HCT116 (cell line): ENCODE data around the gene PCDHGB2. TPM values are rescaled to one million over a fixed set of nuclear protein-coding genes. Genes with fewer than 3 reads are reported as not detected.

Source experiments
- ATAC-seq: fragments of 200-7000 bp; cut with Tn5 transposase; 2 replicates; pipeline ENCODE4 v1.9.1; 2020; ENCODE audit warnings: mild to moderate bottlenecking, moderate library complexity
- BruUV-seq: library from RNA; stranded (reverse); fragments of 400-500 nt; replicated peaks from 2 replicates; lab custom pipeline; 2021; lab: Mats Ljungman, UMichigan
- CTCF ChIA-PET: fragments of 300-600 bp; sonication (Branson Sonifier 250); formaldehyde crosslinking; loops from one replicate; lab custom pipeline; 2021; ENCODE audit warnings: antibody characterized with exemption; lab: Charles Lee
- POLR2A ChIA-PET: fragments of 300-600, 350-600 bp; sonication (Branson Sonifier 250); formaldehyde crosslinking; loops from one replicate; lab custom pipeline; 2021; ENCODE audit warnings: antibody characterized with exemption; lab: Charles Lee
- RAD21 ChIA-PET, 2 experiments: fragments of 300-600 bp; sonication (Branson Sonifier 250); formaldehyde crosslinking; loops; one replicate each; lab custom pipeline; 2023; ENCODE audit warnings: low total read pairs in 2 of 2; ENCODE audit not compliant: uncharacterized antibody in 2 of 2, unreplicated experiment in 2 of 2, low non-redundant PET in 1 of 2; lab: Charles Lee
- DNase-seq: peaks from one replicate; pipeline ENCODE4 v3.0.0-alpha.2; 2010; ENCODE audit warnings: low read depth, low spot score
- H2AFZ ChIP-seq: fragments of 200-600 bp; shearing (Covaris generic), sonication (generic); 2 replicates; pipeline ENCODE4 v1.6.1; 2017; ENCODE audit warnings: low read depth, mixed run types, mixed read lengths, antibody characterized with exemption, low read length; ENCODE audit not compliant: poor library complexity, severe bottlenecking
- H3K27ac ChIP-seq: 2 replicates; pipeline ENCODE4 v1.5.1; 2012; ENCODE audit warnings: low read depth, low read length
- H3K27me3 ChIP-seq: fragments of 200-600 bp; sonication (generic); 2 replicates; pipeline ENCODE4 v1.6.1; 2016; ENCODE audit warnings: mixed run types, low read length, mixed read lengths; ENCODE audit not compliant: insufficient read depth
- H3K36me3 ChIP-seq, 2 experiments: fragments of 200-500 bp in 1 of 2; fragments of 200-600 bp in 1 of 2; sonication (Bioruptor generic) in 1 of 2; sonication (generic) in 1 of 2; 2 replicates each; pipeline versions ENCODE4 v1.5.1 to v1.6.1; 2014 to 2016; ENCODE audit warnings: low read length in 2 of 2, inconsistent platforms in 1 of 2, mixed read lengths in 1 of 2, mixed run types in 1 of 2; ENCODE audit not compliant: insufficient read depth in 2 of 2, control insufficient read depth in 1 of 2
- H3K4me1 ChIP-seq, 2 experiments: fragments of 200-600 bp in 1 of 2; sonication (generic) in 1 of 2; 2 replicates each; pipeline versions ENCODE4 v1.5.1 to v1.6.1; 2012 to 2017; ENCODE audit warnings: low read length in 2 of 2, inconsistent platforms in 1 of 2, mild to moderate bottlenecking in 1 of 2, mixed read lengths in 1 of 2, mixed run types in 1 of 2, moderate library complexity in 1 of 2; ENCODE audit not compliant: insufficient read depth in 2 of 2, control insufficient read depth in 1 of 2
- H3K4me2 ChIP-seq: fragments of 200-600 bp; sonication (generic); 2 replicates; pipeline ENCODE4 v1.6.1; 2017; ENCODE audit warnings: mixed run types, low read length, mixed read lengths
- H3K4me3 ChIP-seq, 2 experiments: fragments of 200-600 bp in 1 of 2; sonication (generic) in 1 of 2; replicated peaks in 1 of 2; 2 replicates each; pipeline ENCODE4 v1.5.1; 2011 to 2016; ENCODE audit warnings: low read length in 2 of 2, control low read depth in 1 of 2, low read depth in 1 of 2, mild to moderate bottlenecking in 1 of 2, mixed read lengths in 1 of 2, mixed run types in 1 of 2
- H3K79me2 ChIP-seq: fragments of 200-600 bp; sonication (generic); 2 replicates; pipeline ENCODE4 v1.6.1; 2017; ENCODE audit warnings: mild to moderate bottlenecking, mixed run types, low read length, moderate library complexity, mixed read lengths; ENCODE audit not compliant: insufficient read depth
- H3K9ac ChIP-seq: fragments of 200-600 bp; sonication (generic); 2 replicates; pipeline ENCODE4 v1.6.1; 2016; ENCODE audit warnings: low read length, mixed read lengths
- H3K9me2 ChIP-seq: fragments of 200-600 bp; sonication (generic), shearing (Covaris generic); 2 replicates; pipeline ENCODE4 v1.6.1; 2017; ENCODE audit warnings: mixed run types, mild to moderate bottlenecking, moderate library complexity; ENCODE audit not compliant: insufficient read depth
- H3K9me3 ChIP-seq, 2 experiments: fragments of 200-500 bp in 1 of 2; fragments of 200-600 bp in 1 of 2; sonication (Bioruptor generic) in 1 of 2; sonication (generic) in 1 of 2; 2 replicates each; pipeline ENCODE4 v1.6.1; 2014 to 2017; ENCODE audit warnings: low read length in 2 of 2, mixed read lengths in 2 of 2, inconsistent platforms in 1 of 2, low read depth in 1 of 2, mild to moderate bottlenecking in 1 of 2, mixed run types in 1 of 2, moderate library complexity in 1 of 2; ENCODE audit not compliant: control insufficient read depth in 1 of 2, insufficient read depth in 1 of 2
- H4K20me1 ChIP-seq: fragments of 200-600 bp; sonication (generic), shearing (Covaris generic); 2 replicates; pipeline ENCODE4 v1.6.1; 2017; ENCODE audit warnings: mixed run types, mild to moderate bottlenecking, moderate library complexity; ENCODE audit not compliant: insufficient read depth
- CTCF ChIP-seq, 3 experiments: fragments of 200-600 bp in 1 of 3; sonication (generic) in 1 of 3; IDR thresholded peaks in 2 of 3; conservative IDR thresholded peaks in 1 of 3; 2 replicates each; pipeline ENCODE4 v1.5.1; 2012 to 2017; ENCODE audit warnings: low read depth in 2 of 3, low read length in 2 of 3, antibody characterized with exemption in 1 of 3, borderline replicate concordance in 1 of 3, control low read depth in 1 of 3, mild to moderate bottlenecking in 1 of 3, mixed read lengths in 1 of 3, mixed run types in 1 of 3, moderate library complexity in 1 of 3; ENCODE audit not compliant: insufficient read depth in 1 of 3
- EZH2 ChIP-seq: fragments of 200-600 bp; sonication (generic); IDR thresholded peaks from 2 replicates; pipeline ENCODE4 v1.6.1; 2017; ENCODE audit warnings: antibody characterized with exemption, mixed run types
- RAD21 ChIP-seq: IDR thresholded peaks from 2 replicates; pipeline ENCODE4 v1.6.1; 2012; ENCODE audit warnings: low read depth, mild to moderate bottlenecking
- REST ChIP-seq: IDR thresholded peaks from 2 replicates; pipeline ENCODE4 v1.6.1; 2012; ENCODE audit warnings: low read depth
- TCF7L2 ChIP-seq: IDR thresholded peaks from 2 replicates; pipeline ENCODE4 v1.7.0; 2011; ENCODE audit warnings: borderline replicate concordance, inconsistent platforms; ENCODE audit not compliant: insufficient read depth, insufficient read length; ENCODE audit errors: extremely low read depth
- YY1 ChIP-seq: IDR thresholded peaks from 2 replicates; pipeline ENCODE4 v1.6.1; 2011; ENCODE audit warnings: low read length, low read depth, moderate library complexity, mild to moderate bottlenecking; ENCODE audit not compliant: insufficient replicate concordance; ENCODE audit errors: extremely low read depth
- intact Hi-C: fragments of 100-400 bp; cut with micrococcal nuclease; formaldehyde crosslinking; loops from 2 replicates; pipeline ENCODE4 v1.10.0; 2022
- total RNA-seq: library from RNA; stranded (reverse); gene quantifications from one replicate; pipeline ENCODE4 v1.2.1, GENCODE V29; 2021; ENCODE audit not compliant: unreplicated experiment

The PCDHGB2 gene
- total RNA-seq, 1 experiment from 2014 or later, result 0.34 TPM

- Histone ChIP-seq H3K79me2 (no peaks in the 10 kb centered on the region), H3K27ac (no peak within 1 kb of the TSS), H3K9me2 (no peaks in the 10 kb centered on the region), H4K20me1 (no peaks in the 10 kb centered on the region), H3K4me1 (no peaks in the 10 kb centered on the region), H3K9me3 (peaks cover 0 to 12% of the 10 kb centered on the region in 2 experiments; a peak in 2 of 4 replicates), H2AFZ (no peak within 1 kb of the TSS), H3K27me3 (no peaks in the 10 kb centered on the region), H3K36me3 (no peaks in the 10 kb centered on the region), H3K9ac (no peak within 1 kb of the TSS), H3K4me3 (no peak within 1 kb of the TSS), H3K4me2 (no peak within 1 kb of the TSS)
- POLR2A ChIA-PET, result no interaction called here
- RAD21 ChIA-PET, result no interaction called here
- CTCF ChIA-PET, result no interaction called here
- intact Hi-C loops, result no loop called here
- BruUV-seq, result no TSS peak
- DNase-seq, result no peak
- TF ChIP-seq RAD21 (peak; percentile 51), YY1 (no peak), TCF7L2 (no peak), CTCF (IDR thresholded peaks at IDR 0.05 in 2 of 3, conservative IDR thresholded peaks at IDR 0.05 in 1 of 3; ENCODE audit: borderline replicate concordance in 1 of 3, insufficient read depth in 1 of 3, low read depth in 2 of 3, low read length in 2 of 3) (peak; percentile 25 to 42 (median 36); a peak in 4 of 6 replicates), EZH2 (no peak), REST (no peak)
- ATAC-seq, result no peak
Observed at GRCh38 chr5:141373673-141374317, 14.0 kb downstream of the PCDHGB2 start, which contains the start of gene PCDHGA6. TSS of gene PCDHGA6 (plus strand) at chr5:141373891. CDS start at chr5:141374084, 193 bp downstream.
